Femur (tissue), 1 donor: ENCODE measurements around the gene HLA-G.
A peak's percentile ranks its signal among the peaks of the same experiment; 100 is the strongest.
"Not testable (repeated sequence)": the region's sequence is repeated elsewhere in the genome, so short reads cannot be mapped to it uniquely, and the experiment has no call there.

Experiments used
- DNase-seq: peaks from one replicate; pipeline ENCODE4 v3.0.0-alpha.2; 2017

The HLA-G gene

DNA sequence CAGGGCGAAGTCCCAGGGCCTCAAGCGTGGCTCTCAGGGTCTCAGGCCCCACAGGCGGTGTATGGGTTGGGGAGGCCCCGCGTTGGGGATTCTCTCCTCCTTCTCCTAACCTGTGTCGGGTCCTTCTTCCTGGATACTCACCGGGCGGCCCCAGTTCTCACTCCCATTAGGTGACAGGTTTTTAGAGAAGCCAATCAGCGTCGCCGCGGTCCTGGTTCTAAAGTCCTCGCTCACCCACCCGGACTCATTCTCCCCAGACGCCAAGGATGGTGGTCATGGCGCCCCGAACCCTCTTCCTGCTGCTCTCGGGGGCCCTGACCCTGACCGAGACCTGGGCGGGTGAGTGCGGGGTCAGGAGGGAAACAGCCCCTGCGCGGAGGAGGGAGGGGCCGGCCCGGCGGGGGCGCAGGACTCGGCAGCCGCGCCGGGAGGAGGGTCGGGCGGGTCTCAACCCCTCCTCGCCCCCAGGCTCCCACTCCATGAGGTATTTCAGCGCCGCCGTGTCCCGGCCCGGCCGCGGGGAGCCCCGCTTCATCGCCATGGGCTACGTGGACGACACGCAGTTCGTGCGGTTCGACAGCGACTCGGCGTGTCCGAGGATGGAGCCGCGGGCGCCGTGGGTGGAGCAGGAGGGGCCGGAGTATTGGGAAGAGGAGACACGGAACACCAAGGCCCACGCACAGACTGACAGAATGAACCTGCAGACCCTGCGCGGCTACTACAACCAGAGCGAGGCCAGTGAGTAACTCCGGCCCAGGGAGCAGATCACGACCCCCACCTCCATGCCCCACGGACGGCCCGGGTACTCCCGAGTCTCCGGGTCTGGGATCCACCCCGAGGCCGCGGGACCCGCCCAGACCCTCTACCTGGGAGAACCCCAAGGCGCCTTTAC is at the start of gene HLA-G:
TSS of gene HLA-G (plus strand) at position 247 of the 892 bp plus-strand sequence. CDS start at position 267, 20 bp downstream.
- no peak for DNase-seq

DNA sequence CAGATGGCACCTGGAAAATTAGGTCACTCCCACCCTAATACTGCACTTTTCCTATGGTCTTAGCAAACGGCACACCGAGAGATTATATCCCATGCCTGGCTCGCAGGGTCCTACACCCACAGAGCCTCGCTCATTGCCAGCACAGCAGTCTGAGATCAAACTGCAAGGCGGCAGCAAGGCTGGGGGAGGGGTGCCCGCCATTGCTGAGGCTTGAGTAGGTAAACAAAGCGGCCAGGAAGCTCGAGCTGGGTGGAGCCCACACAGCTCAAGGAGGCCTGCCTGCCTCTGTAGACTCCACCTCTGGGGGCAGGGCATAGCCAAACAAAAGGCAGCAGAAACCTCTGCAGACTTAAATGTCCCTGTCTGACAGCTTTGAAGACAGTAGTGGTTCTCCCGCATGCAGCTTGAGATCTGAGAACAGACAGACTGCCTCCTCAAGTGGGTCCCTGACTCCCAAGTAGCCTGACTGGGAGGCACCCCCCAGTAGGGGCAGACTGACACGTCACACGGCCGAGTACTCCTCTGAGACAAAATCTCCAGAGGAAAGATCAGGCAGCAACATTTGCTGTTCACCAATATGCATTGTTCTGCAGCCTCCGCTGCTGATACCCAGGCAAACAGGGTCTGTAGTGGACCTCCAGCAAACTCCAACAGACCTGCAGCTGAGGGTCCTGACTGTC is 47.5 kb upstream of the HLA-G start:
- not testable (repeated sequence) for DNase-seq

DNA sequence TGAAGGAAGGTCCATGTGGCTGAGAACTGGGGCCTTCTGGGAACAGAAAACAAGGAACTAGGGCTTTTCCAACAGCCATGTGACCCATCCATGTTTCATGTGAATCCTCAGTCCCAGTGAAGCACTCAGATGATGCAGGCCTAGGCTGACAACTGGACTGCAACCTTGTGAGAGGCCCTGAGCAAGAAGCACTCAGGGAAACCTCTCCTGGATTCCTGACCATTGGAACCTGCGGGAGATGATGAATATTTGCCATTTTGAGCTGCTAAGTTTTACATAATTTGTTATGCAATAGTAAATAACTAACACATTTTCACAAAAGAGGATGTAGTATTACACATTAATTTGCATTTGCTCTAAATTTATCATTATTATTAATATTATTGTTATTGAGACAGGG is 38.4 kb upstream of the HLA-G start:
- no peak for DNase-seq

DNA sequence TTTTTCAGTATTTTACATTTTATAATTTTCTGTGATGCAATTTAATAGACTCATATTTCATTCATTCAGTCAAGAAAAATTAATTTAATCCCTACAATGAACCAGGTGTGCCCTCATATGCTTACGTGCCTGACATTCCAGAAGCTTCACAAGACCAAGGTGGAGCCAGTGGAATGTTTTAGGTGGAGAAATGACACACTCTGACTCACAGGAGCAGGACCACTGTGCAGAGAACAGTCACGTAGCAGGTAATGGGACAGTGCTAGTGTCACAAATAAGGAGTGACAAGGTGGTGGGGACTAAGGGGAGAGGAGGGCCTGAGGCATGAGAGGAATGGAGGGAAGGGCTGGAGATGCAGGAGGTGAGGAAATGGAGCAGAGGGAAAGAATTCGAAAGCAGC is 37.0 kb upstream of the HLA-G start:
- no peak for DNase-seq

DNA sequence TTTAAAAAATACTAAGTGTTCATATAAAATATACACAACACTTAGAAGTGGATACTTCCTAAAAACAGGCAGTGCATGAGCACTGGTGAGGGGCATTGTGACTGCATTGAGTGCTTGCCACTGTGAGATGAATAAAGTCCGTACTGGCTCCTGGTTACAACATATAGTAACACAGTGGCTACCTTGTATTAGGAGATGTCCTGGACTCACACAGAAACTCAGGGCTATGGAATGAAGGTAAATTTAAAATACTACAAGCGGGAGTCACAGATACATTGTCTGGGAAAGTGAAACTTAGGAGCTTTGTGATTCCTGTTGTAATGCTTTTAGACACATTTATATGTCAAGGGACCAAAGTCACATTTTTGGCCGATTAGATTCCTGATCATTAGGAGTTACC is 36.5 kb upstream of the HLA-G start:
- DNase-seq: no peak

DNA sequence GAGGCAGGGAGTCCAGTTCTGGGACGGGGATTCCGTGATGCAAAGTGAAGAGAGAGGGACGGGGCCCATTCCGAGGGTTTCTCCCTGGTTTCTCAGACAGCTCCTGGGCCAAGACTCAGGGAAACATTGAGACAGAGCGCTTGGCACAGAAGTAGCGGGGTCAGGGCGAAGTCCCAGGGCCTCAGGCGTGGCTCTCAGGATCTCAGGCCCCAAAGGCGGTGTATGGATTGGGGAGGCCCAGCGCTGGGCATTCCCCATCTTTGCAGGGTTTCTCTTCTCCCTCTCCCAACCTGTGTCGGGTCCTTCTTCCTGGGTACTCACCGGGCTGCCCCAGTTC is 35.9 kb upstream of the HLA-G start:
- no peak for DNase-seq

DNA sequence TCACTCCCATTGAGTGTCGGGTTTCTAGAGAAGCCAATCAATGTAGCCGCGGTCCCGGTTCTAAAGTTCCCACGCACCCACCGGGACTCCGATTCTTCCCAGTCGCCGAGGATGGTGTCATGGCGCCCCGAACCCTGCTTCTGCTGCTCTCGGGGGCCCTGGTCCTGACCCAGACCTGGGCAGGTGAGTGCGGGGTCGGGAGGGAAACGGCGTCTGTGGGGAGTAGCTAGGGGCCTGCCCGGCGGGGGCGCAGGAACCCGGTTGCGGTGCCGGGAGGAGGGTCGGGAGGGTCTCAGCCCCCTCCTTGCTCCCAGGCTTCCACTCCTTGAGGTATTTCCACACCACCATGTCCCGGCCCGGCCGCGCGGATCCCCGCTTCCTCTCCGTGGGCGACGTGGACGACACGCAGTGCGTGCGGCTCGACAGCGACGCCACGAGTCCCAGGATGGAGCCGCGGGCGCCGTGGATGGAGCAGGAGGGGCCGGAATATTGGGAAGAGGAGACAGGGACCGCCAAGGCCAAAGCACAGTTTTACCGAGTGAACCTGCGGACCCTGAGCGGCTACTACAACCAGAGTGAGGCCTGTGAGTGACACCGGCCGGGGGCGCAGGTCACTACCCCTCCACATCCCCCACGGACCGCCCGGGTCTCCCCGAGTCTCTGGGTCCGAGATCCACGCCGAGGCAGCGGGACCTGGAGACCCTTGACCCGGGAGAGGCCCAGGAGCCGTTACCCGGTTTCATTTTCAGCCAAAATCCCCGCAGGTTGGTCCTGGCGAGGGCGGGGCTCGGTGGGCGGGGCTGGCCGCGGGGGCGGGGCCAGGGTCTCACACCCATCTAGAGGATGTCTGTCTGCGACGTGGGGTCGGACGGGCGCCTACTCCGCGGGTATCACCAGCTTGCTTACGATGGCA is 35.2 kb upstream of the HLA-G start:
- DNase-seq: peak; percentile 29

DNA sequence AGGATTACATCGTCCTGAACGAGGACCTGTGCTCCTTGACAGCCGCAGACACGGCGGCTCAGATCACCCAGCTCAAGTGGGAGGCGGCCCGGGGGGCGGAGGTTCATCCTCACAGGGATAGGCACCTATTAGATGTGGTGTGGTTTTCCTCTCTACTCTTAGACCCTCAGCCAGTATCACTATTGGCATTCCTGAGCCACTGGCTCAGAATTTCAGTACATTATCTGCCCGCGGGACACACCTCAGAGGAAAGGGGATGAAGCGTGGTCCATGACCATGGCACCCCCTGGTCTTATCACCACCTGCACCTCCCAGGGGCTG is 34.6 kb upstream of the HLA-G start:
- no peak for DNase-seq

DNA sequence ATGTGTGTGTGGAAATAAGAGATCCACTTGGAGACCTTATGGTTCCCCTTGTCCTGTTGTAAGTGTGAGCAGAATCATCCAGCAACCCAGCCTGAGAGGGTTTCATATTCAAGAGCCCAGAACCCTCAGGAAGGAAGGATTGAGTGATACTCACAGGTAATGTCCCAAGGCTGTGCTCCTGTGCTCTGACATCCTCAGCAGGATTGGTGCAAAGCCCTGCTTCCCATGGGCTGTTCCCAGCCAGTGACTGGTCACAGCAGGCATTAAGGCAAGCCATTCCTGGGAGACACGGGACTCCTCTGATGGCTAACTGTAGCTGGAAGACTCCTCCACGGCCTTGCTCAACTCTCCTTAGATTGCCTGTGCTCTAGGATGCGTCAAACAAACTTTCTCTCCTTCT is 33.8 kb upstream of the HLA-G start:
- DNase-seq: no peak

DNA sequence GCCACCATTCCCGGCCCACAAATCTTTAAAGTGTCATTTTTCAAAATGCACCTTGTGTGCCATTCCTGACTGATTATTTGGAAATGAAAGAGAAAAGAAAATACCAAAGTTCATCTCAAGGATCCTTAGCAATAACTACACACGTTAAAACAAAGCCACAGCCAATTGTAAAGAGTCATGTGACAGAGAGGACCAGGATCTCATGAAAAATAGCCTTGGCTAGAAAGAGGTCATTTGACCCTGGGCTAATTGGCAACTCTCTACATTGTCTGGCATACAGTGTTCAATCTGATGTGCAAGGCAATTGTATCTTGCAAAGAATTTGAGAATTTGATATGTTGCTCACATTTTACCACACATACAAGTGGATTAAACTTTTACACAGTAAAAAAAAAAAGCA is 31.6 kb upstream of the HLA-G start:
- no peak for DNase-seq

DNA sequence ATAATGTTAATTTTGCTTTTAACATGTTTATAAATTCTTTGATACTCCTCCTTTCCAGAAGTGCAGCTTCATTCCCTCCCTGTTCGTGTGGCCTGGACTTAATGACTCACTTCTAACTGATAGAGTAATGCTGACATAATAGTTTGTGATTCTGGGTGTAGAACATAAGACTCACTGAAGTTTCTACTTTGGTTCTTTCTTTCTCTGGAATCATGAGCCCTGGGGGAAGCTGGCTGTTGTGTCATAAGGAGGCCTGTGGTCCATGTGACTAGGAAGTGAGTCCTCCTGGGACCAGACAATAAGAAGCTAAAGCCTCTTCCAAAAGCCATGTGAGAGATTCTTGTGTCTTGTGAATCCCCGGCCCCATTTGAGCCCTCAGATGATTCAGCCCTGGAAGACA is 30.5 kb upstream of the HLA-G start:
- DNase-seq: no peak

DNA sequence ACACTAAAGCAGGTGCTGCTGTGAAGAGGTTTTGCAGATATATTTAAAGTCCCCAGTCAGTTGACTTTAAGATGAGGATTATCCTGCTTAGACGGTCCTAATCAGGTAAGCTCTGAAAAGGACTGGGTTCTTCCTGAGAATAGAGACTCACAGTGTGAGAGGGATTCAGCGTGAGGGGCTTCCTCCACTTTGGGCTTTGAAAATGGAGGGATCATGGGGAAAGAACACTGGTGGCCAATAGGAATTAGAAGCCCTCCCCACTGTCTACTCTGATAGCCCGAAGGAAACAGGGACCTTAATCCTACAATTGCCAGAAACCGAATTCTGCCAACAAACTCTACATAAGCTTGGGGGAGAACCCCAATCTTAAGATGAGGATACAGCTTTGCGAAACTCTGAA is 29.7 kb upstream of the HLA-G start:
- no peak for DNase-seq

DNA sequence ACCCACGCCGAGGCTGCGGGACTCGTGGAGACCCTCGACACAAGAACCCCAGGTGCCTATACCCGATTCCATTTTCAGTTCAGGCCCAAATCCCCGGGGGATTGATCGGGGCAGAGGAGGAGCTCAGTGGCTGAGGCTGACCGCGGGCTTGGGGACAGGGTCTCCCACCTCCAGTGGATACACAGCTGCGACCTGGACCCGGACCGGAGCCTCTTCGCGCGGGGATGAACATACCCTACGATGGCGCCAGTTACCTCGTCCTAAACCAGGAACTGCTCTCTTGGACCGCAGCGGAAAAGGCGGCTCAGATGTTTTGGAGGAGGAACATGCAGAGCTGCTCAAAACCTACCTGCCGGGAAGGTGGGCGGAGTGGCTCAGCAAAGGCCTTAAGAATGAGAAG is 27.4 kb upstream of the HLA-G start:
- DNase-seq: no peak

DNA sequence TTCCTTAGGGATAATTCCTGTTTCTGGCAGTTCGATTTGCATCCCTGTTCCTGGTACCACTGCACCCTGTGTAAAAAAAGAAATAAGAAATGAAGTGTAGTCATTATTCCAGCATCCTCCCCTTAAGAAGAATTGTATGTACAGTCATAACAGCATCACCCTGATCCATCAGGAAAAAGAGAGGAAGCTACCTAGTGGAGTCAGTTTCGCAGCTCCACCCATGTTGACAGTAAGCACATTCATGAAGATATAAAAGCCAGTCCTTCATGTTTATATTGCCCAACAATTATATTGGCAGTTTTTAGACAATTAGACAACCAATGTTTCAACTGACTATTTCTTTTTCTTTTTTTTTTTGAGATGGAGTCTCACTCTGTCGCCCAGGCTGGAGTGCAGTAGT is 21.2 kb upstream of the HLA-G start:
- DNase-seq: no peak

DNA sequence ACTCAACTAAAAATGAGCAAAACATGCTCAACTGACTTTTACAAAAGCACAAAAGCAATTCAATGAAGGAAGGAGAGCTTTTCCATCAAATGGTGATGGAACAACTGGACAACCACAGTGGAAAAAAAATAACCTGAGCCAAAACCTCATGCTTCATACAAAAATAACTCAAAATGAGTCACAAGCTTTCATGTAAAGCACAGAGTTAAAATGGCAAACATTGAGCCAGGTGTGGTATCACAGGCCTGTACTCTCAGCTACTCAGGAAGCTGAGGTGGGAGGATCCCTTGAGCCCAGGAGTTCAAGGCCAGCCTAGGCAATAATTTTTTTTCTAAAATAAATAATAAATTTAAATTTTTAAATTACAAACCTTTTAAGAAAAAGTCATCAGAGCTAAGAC is 18.4 kb upstream of the HLA-G start:
- no peak for DNase-seq

DNA sequence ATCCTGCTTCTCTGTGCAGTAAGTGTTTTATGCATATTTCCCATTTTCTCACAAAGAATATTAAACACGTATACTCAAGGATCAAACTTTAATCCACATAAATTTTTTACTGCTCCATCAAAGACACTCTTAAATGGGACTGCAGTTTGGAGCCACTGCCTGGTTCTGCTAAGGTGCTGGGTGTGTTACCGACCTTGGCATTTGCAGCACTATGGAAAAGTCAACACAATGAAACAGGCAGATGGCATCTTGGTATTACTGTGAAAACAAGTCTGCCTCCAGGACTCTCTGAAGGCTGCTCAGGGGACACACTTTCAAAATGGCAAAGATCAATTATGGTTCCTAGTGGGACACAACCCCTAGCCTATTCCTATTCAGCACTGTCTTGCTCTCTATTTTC is 17.3 kb upstream of the HLA-G start:
- no peak for DNase-seq

DNA sequence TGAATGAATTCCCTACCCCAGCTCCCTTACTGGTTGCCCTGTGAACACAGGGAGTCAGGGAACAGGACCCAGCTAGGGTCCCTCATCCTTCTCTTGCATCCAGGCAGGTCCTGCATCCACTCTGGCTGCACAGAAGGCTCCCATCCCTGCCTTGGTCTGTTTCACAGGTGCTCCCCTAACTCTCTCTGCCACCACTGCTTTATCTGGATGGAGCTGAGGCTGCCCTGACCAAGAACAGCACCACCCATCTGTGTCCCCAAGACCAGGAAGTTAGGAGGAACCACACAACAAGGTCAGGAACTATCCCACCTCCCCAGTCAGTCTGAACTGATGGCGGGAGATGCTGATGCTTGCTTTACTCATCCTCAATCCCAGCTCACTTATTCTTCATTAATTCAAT is 16.2 kb upstream of the HLA-G start:
- DNase-seq: no peak

DNA sequence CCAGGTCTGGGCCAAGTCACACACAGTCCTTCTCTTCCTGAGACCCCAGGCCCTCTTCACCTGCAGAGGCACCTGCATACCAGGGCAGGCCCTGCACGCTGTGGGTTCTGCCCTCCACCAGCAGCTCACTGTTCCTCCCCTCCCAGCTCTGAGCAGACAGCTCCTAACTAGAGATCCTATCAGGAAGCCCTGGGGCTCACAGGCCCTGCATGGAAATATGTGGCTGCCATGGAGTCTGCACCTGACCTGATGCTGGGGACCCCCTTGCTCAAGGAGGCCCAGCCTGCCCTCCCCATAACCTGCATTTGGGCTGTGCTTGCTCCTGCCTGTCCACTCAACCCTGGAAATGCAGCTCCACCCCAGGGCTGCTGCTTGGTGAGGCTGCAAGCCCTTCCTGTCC is 14.6 kb upstream of the HLA-G start:
- DNase-seq: no peak

DNA sequence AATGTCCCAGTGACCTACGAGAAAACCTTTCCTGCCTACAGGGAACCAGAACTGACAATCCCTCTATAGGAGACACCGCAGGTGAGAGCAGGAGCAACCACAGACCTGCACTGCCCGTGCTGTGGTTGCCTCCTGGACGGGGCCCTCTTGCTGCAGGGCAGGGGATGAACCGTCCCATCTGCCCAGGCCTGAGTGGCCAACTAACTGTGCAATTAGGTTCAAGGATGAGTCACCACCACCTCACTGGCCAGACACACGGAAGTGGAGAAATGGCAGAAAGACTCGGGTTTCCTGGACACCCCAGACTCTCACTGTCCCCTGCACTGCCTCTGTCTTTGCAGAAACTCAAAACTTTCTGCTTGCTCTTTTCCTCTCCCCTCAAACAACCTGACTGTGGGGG is 13.8 kb upstream of the HLA-G start:
- DNase-seq: no peak

DNA sequence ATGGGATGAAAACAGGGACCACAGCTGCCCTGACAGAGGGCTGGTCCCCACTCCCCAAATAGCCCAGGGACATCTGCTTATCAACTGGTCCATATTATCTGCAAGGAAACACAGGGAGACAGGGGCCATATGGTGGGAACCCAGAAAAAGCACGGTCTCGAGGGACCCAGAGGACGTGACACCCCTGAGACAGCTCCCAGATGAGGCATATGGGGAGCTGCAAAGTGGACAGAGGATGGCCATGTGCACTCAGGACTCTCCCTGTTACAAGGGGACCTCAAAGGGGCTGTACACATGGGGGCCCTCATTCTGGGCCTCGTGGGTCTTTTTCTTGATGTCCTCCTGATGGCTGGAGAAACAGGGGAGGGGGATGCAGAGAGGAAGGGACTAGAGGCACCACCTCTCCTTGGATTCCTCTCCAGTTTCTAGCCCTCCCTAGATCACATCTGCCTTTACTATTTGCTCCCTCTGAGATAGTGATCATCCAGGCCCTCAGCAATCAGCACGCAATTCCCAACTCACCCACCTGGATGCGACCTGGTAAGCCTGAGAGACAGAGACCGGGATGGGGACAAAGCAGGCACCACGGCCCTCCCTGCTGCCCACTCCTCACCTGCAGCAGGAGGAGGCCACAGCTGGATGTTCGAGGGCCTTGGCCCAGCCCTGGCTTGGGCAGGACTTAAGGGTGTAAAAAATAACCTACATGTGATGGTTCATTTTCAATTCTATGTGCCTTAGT is 13.1 kb upstream of the HLA-G start:
- no peak for DNase-seq

DNA sequence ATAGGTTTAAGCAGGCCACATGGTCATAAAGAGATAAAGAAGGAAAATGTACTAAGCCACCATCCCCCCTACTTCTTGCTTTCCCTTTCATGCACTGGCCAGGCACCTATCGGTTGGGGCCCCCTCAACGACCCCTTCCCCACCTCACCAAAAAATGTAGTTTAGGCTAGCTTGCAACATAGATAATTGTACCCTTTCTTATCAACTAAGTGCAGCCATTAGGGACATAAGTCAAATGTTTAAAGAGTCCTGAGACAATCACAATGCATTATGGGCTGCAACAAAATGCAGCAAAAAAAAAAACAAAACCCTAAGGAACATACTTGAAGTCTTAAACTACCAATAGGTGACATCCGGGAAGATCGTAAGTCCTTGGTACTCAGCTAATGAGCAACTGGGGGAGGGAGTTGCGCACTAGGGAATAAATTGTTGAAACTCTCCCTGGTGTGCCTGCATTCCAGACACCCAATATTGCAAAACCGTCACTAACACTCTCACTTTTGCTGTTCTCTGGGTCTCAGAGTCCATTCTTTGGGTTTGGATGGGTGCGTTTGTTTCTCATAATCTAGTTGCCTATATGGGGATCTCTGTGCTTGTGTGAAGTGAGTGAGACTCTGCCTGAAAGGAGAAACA is 12.4 kb upstream of the HLA-G start:
- no peak for DNase-seq

DNA sequence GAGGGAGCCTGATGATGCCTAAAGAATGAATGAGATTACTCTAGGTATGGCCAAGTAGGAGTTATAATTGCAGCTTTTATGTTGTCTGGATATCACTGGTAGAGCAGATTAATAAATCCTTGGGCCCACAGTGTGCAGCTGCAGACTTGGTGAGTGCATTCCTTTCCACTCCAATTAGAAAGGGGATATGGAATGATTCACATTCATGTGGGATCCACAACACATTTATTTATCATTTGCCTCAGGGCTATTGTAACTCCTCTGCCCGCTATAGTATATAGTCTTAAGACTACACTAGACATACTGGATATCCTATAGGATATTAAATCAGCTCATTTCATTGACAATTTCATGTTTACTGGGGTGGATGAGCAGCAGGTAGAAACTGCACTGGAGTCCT is 11.6 kb upstream of the HLA-G start:
- DNase-seq: no peak

DNA sequence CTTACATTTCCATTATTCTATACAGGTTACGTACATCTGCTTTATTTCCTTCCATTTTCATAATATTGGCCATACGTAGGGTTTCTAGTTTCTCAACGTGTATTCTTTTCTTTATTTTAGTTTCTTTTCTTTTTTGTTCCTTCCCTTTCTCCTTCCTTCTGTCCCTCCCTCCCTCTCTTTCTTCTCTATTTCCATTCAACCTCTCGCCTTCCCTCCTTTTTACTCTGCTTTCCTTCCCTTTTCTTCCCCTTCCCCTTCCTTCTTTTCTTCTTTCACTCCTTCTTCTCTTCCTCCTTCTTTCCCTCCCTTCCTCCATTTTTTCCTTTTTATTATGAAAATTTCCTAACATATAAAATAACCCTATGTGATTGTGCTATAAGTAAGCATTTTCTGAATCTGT is 8.7 kb upstream of the HLA-G start:
- no peak for DNase-seq
